HepG2 (cell line): ENCODE data around the gene SEPTIN2. TPM values are rescaled to one million over a fixed set of nuclear protein-coding genes. Genes with fewer than 3 reads are reported as not detected.

Source experiments
- ATAC-seq: fragments of 200-7000 bp; cut with Tn5 transposase; 3 replicates; pipeline ENCODE4 v1.9.1; 2020; ENCODE audit warnings: mild to moderate bottlenecking, moderate library complexity
- BruUV-seq: library from RNA; stranded (reverse); fragments of 400-500 nt; replicated peaks from 2 replicates; lab custom pipeline; 2021; lab: Mats Ljungman, UMichigan
- CTCF ChIA-PET: fragments of 300-600 bp; formaldehyde crosslinking; extraction: SDS; loops from one replicate; lab custom pipeline; 2021; ENCODE audit warnings: low total read pairs, inconsistent platforms, low intra/inter-chr PET ratio; lab: Yijun Ruan, JAX
- POLR2A ChIA-PET: fragments of 350-600 bp; sonication (Branson Sonifier 250); formaldehyde crosslinking; loops from one replicate; lab custom pipeline; 2020; ENCODE audit warnings: antibody characterized with exemption, inconsistent platforms; lab: Yijun Ruan, JAX
- DNase-seq: peaks from one replicate; pipeline ENCODE4 v3.0.0-alpha.2; 2015; ENCODE audit warnings: low spot score
- FAIRE-seq: peaks from 3 replicates; lab custom pipeline; 2011; peaks lifted over from hg19 to GRCh38; lab: Jason Lieb, UNC
- H2AFZ ChIP-seq: one replicate; pipeline ENCODE4 v1.6.1; 2011; ENCODE audit warnings: low read length, inconsistent platforms
- H3K27ac ChIP-seq: fragments of 300-600 bp; 3 replicates; pipeline ENCODE4 v1.8.0; 2011; ENCODE audit warnings: mixed run types, mild to moderate bottlenecking, mixed read lengths, low read length, inconsistent platforms; ENCODE audit not compliant: insufficient read depth; ENCODE audit errors: extremely low read length
- H3K27me3 ChIP-seq, 2 experiments: fragments of 200-600 bp in 1 of 2; 2 replicates in 1 of 2; 3 replicates in 1 of 2; pipeline versions ENCODE4 v1.6.0 to v1.8.0; 2011; ENCODE audit warnings: low read length in 2 of 2, mild to moderate bottlenecking in 2 of 2, moderate library complexity in 2 of 2, inconsistent platforms in 1 of 2; ENCODE audit not compliant: insufficient read depth in 2 of 2, control insufficient read depth in 1 of 2
- H3K36me3 ChIP-seq, 2 experiments: fragments of 200-600 bp in 1 of 2; replicated peaks in 1 of 2; 2 replicates in 1 of 2; 3 replicates in 1 of 2; pipeline versions ENCODE4 v1.5.1 to v1.8.0; 2011; ENCODE audit warnings: low read length in 2 of 2, inconsistent platforms in 1 of 2; ENCODE audit not compliant: insufficient read depth in 2 of 2, control insufficient read depth in 1 of 2
- H3K4me1 ChIP-seq: 2 replicates; pipeline ENCODE4 v1.5.1; 2012; ENCODE audit warnings: low read length, inconsistent platforms; ENCODE audit not compliant: insufficient read depth
- H3K4me2 ChIP-seq: 2 replicates; pipeline ENCODE4 v1.6.0; 2011; ENCODE audit warnings: low read depth, low read length, inconsistent platforms
- H3K4me3 ChIP-seq, 3 experiments: fragments of 200-600 bp in 1 of 3; sonication (generic), shearing (Covaris generic) in 1 of 3; replicated peaks in 1 of 3; 2 replicates each; pipeline ENCODE4 v1.5.1; 2011 to 2016; ENCODE audit warnings: low read length in 3 of 3, inconsistent platforms in 2 of 3, low read depth in 2 of 3, mild to moderate bottlenecking in 2 of 3, control low read depth in 1 of 3, mixed read lengths in 1 of 3; ENCODE audit not compliant: insufficient read depth in 1 of 3
- H3K79me2 ChIP-seq: one replicate; pipeline ENCODE4 v1.6.1; 2011; ENCODE audit warnings: low read length, inconsistent platforms; ENCODE audit not compliant: insufficient read depth
- H3K9ac ChIP-seq: 2 replicates; pipeline ENCODE4 v1.6.0; 2011; ENCODE audit warnings: mild to moderate bottlenecking, low read depth, low read length, inconsistent platforms; ENCODE audit not compliant: insufficient read depth
- H3K9me3 ChIP-seq: 2 replicates; pipeline ENCODE4 v1.5.1; 2012; ENCODE audit warnings: mild to moderate bottlenecking, low read length
- H4K20me1 ChIP-seq: 2 replicates; pipeline ENCODE4 v1.6.0; 2011; ENCODE audit warnings: inconsistent platforms, mild to moderate bottlenecking, low read length, moderate library complexity; ENCODE audit not compliant: insufficient read depth
- ELF4 ChIP-seq: sonication (generic); formaldehyde crosslinking; IDR thresholded peaks from 2 replicates; pipeline ENCODE4 v1.5.0; 2020; ENCODE audit warnings: missing genetic modification reagents, mild to moderate bottlenecking, moderate library complexity, borderline replicate concordance
- NONO ChIP-seq, 2 experiments: fragments of 450-650 bp in 1 of 2; sonication (generic) in 1 of 2; formaldehyde crosslinking in 1 of 2; IDR thresholded peaks in 1 of 2; conservative IDR thresholded peaks in 1 of 2; 2 replicates each; pipeline versions ENCODE4 v1.6.1 to v1.8.0; 2017 to 2022; ENCODE audit warnings: mild to moderate bottlenecking in 1 of 2, missing genetic modification reagents in 1 of 2, moderate library complexity in 1 of 2
- POGZ ChIP-seq: sonication (generic); formaldehyde crosslinking; IDR thresholded peaks from 2 replicates; pipeline ENCODE4 v1.4.0; 2020; ENCODE audit warnings: mild to moderate bottlenecking, missing genetic modification reagents
- TBX2 ChIP-seq: sonication (generic); formaldehyde crosslinking; IDR thresholded peaks from 2 replicates; pipeline ENCODE4 v1.5.0; 2020; ENCODE audit warnings: missing genetic modification reagents, mild to moderate bottlenecking, borderline replicate concordance
- ZBTB33 ChIP-seq: sonication (generic); formaldehyde crosslinking; IDR thresholded peaks from 2 replicates; pipeline ENCODE4 v1.4.0; 2020; ENCODE audit warnings: missing genetic modification reagents
- ZBTB4 ChIP-seq: sonication (generic); formaldehyde crosslinking; IDR thresholded peaks from 2 replicates; pipeline ENCODE4 v1.4.0; 2020; ENCODE audit warnings: missing genetic modification reagents, mild to moderate bottlenecking, borderline replicate concordance
- ZNF687 ChIP-seq: sonication (generic); formaldehyde crosslinking; IDR thresholded peaks from 2 replicates; pipeline ENCODE4 v1.5.1; 2020; ENCODE audit warnings: mild to moderate bottlenecking, missing genetic modification reagents, moderate library complexity
- ZSCAN25 ChIP-seq: sonication (generic); formaldehyde crosslinking; IDR thresholded peaks from 2 replicates; pipeline ENCODE4 v1.8.0; 2022; ENCODE audit warnings: mild to moderate bottlenecking, missing genetic modification reagents
- WGBS: methylation state at CpG from one replicate; pipeline ENCODE4 v1.1.6; 2017; ENCODE audit warnings: low lambda C conversion rate; 5-methylcytosine and 5-hydroxymethylcytosine counted together
- in situ Hi-C: cut with HindIII; loops from 2 replicates; pipeline ENCODE4 v1.10.0; 2017; ENCODE audit warnings: low pct_unique_long_range_greater_than_20kb; ENCODE audit not compliant: extremely low pct_ligation_motif_present
- intact Hi-C: fragments of 100-400 bp; cut with micrococcal nuclease; formaldehyde crosslinking; loops from one replicate; pipeline ENCODE4 v1.10.0; 2022; ENCODE audit not compliant: unreplicated experiment
- polyA plus RNA-seq, 8 experiments: library from polyadenylated mRNA; depleted of rRNA in 3 of 8; stranded (reverse) in 7 of 8; unstranded in 1 of 8; fragments of >200 nt; fragmentation: Illumina TruSeq in 4 of 8; extraction: Trizol in 4 of 8; gene quantifications; 2 replicates each; pipeline versions ENCODE4 v1.2.1 to v1.2.3, GENCODE V29; 2011 to 2016; ENCODE audit warnings: low read depth in 4 of 8, missing spikeins in 1 of 8, mixed read lengths in 1 of 8; ENCODE audit not compliant: insufficient read depth in 1 of 8
- total RNA-seq, 5 experiments: library from RNA; depleted of rRNA; stranded (reverse); fragments of >200 nt; fragmentation: Illumina TruSeq; extraction: Trizol; gene quantifications; 2 replicates each; pipeline ENCODE4 v1.2.3, GENCODE V29; 2016; ENCODE audit warnings: low read depth in 1 of 5

SEPTIN2 gene
- total and polyA plus RNA-seq, 2 of the 13 experiments (the other 11 are each of a cell fraction or from before 2014, with no cell fraction given), result 493 to 733 TPM

- TF ChIP-seq ZBTB33 (CRISPR knock-in tag), result peak; percentile 75
- TF ChIP-seq ELF4 (CRISPR knock-in tag), result no peak
- TF ChIP-seq ZBTB4 (CRISPR knock-in tag), result 0 out of 2 replicates have a peak, but pooled peaks have one; percentile 60
- no peak for TF ChIP-seq ZSCAN25
- TF ChIP-seq TBX2 (CRISPR knock-in tag), result 0 out of 2 replicates have a peak, but pooled peaks have one; percentile 17
- no peak for TF ChIP-seq NONO (IDR thresholded peaks at IDR 0.05)
- TF ChIP-seq NONO (CRISPR knock-in tag; conservative IDR thresholded peaks at IDR 0.05), result 0 out of 2 replicates have a peak, but pooled peaks have one; percentile 55
- 0 out of 2 replicates have a peak, but pooled peaks have one; percentile 27 for TF ChIP-seq ZNF687 (CRISPR knock-in tag)
- TF ChIP-seq POGZ (CRISPR knock-in tag), result 0 out of 2 replicates have a peak, but pooled peaks have one; percentile 10
- Histone ChIP-seq H3K27ac (peak overlapping the region; percentile 24), H3K79me2 (peaks cover 95% of the 10 kb centered on the region), H4K20me1 (peaks cover 8% of the 10 kb centered on the region), H3K27me3 (no peaks in the 10 kb centered on the region), H2AFZ (no peak overlapping the region), H3K36me3 (no peaks in the 10 kb centered on the region; a peak in 2 of 5 replicates), H3K4me1 (peaks cover 58% of the 10 kb centered on the region), H3K9me3 (no peaks in the 10 kb centered on the region), H3K4me3 (no peak overlapping the region), H3K9ac (no peak overlapping the region), H3K4me2 (peak overlapping the region; percentile 46; the same call in 1 of the 2 replicates)
- ATAC-seq (peak; percentile 41), DNase-seq (no peak), FAIRE-seq (no peak)
- CTCF ChIA-PET, result no interaction called here
- in situ Hi-C loops (no loop called here), intact Hi-C loops (loop anchor here (10.0 kb wide), 1 partner anchor 75 kb away; the partner anchor contains the start of gene FARP2)
- BruUV-seq, result no TSS peak
- 94% methylated on average over 3 of the region's 3 CpGs for WGBS
- POLR2A ChIA-PET, result no interaction called here
Measured at GRCh38 chr2:241279828-241280227, 35.9 kb upstream of the SEPTIN2 start.
